Stomach (tissue), 4 donors: Measurements from ENCODE around the gene PTPN22.

ENCODE experiments used
- EP300 ChIP-seq: sonication (generic); formaldehyde crosslinking; IDR thresholded peaks from one replicate; pipeline ENCODE4 v1.6.1; 2017; ENCODE audit warnings: antibody characterized with exemption
- POLR2A ChIP-seq, 4 donors: fragments of 450-650 bp; IDR thresholded peaks; one replicate each; pipeline ENCODE4 v1.6.1; 2016; ENCODE audit warnings: antibody characterized with exemption in 4 of 4, control low read depth in 2 of 4, mild to moderate bottlenecking in 1 of 4, moderate library complexity in 1 of 4
- POLR2AphosphoS5 ChIP-seq, 3 donors: sonication (generic); formaldehyde crosslinking; IDR thresholded peaks; one replicate each; pipeline ENCODE4 v1.6.1; 2016; ENCODE audit warnings: antibody characterized with exemption in 3 of 3
- TF ChIP-seq, protein P1 (sequence below), 7 experiments: fragments of 450-650 bp in 4 of 7; fragments of 200-600 bp in 3 of 7; sonication (generic) in 3 of 7; IDR thresholded peaks; one replicate each; pipeline ENCODE4 v1.5.1; 2016 to 2019; ENCODE audit warnings: antibody characterized with exemption in 7 of 7, control low read depth in 2 of 7, mild to moderate bottlenecking in 1 of 7

DNA sequence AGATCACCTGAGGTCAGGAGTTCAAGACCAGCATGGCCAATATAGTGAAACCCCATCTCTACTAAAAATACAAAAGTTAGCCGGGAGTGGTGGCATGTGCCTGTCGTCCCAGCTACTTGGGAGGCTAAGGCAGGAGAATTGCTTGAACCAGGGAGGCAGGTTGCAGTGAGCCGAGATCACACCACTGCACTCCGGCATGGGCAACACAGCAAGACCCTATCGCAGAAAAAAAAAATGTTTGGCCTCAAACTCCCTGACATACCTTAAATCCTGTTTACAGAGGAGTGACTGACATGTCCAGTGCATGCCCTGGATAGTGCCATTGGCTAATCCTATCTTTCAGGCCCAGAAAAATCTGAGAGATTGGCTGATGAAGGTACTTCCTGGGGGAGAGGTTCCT is 45.5 kb upstream of the PTPN22 start:
- TF ChIP-seq POLR2AphosphoS5 (IDR thresholded peaks at IDR 0.05) (no peak), POLR2A (IDR thresholded peaks at IDR 0.05) (no peak), EP300 (no peak)
- TF ChIP-seq, protein P1, sequence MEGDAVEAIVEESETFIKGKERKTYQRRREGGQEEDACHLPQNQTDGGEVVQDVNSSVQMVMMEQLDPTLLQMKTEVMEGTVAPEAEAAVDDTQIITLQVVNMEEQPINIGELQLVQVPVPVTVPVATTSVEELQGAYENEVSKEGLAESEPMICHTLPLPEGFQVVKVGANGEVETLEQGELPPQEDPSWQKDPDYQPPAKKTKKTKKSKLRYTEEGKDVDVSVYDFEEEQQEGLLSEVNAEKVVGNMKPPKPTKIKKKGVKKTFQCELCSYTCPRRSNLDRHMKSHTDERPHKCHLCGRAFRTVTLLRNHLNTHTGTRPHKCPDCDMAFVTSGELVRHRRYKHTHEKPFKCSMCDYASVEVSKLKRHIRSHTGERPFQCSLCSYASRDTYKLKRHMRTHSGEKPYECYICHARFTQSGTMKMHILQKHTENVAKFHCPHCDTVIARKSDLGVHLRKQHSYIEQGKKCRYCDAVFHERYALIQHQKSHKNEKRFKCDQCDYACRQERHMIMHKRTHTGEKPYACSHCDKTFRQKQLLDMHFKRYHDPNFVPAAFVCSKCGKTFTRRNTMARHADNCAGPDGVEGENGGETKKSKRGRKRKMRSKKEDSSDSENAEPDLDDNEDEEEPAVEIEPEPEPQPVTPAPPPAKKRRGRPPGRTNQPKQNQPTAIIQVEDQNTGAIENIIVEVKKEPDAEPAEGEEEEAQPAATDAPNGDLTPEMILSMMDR (IDR thresholded peaks at IDR 0.05), result no peak
